ENCODE results near the gene CROCC2.

CROCC2 gene

GRCh38 chr2:241033336-241033987 lies 127.3 kb downstream of the CROCC2 start:
- no peak overlapping the region for H3K27ac ChIP-seq (ENCODE audit: extremely low read depth, low read depth, low read length)
- H3K4me3 ChIP-seq (ENCODE audit: low read depth, low read length), result no peak overlapping the region
- POLR2A ChIA-PET, result no interaction called here

GRCh38 chr2:241033994-241034393 lies 127.9 kb downstream of the CROCC2 start:
- Histone ChIP-seq H3K27ac (ENCODE audit: extremely low read depth, low read depth, low read length) (no peak overlapping the region), H3K4me1 (ENCODE audit: control insufficient read depth, insufficient read depth, low read length) (no peaks in the 10 kb centered on the region), H3K4me3 (ENCODE audit: low read depth, low read length) (no peak overlapping the region), H3K36me3 (ENCODE audit: control insufficient read depth in 2 of 2, insufficient read depth in 1 of 2, low read length in 2 of 2) (no peaks in the 10 kb centered on the region), H3K9me3 (ENCODE audit: control insufficient read depth, insufficient read depth, low read depth, low read length) (no peaks in the 10 kb centered on the region)
- ChIA-PET POLR2A (no interaction called here), CTCF (no interaction called here)
- TF ChIP-seq ZBTB44 (tag by site-specific recombination; IDR thresholded peaks at IDR 0.05), result no peak
- TF ChIP-seq ZNF768 (tag by site-specific recombination; IDR thresholded peaks at IDR 0.05), result no peak
- no peak for TF ChIP-seq ZNF280C (tag by site-specific recombination; IDR thresholded peaks at IDR 0.05)
- no peak for TF ChIP-seq ZIC2 (tag by site-specific recombination; IDR thresholded peaks at IDR 0.05)
- no peak for TF ChIP-seq ZBTB49 (tag by site-specific recombination; IDR thresholded peaks at IDR 0.05; ENCODE audit: low read depth)
- no peak for TF ChIP-seq ZXDB (tag by site-specific recombination; IDR thresholded peaks at IDR 0.05)
- no peak for TF ChIP-seq ZNF560 (tag by site-specific recombination; IDR thresholded peaks at IDR 0.05; ENCODE audit: borderline replicate concordance)
- no peak for TF ChIP-seq ZNF214 (tag by site-specific recombination; IDR thresholded peaks at IDR 0.05; ENCODE audit: borderline replicate concordance)
- TF ChIP-seq BCL6B (tag by site-specific recombination; IDR thresholded peaks at IDR 0.05), result no peak
- no peak for TF ChIP-seq ZNF426 (tag by site-specific recombination; IDR thresholded peaks at IDR 0.05)
- no peak for TF ChIP-seq ZBTB21 (tag by site-specific recombination; IDR thresholded peaks at IDR 0.05)

More at GRCh38 chr2:241033336-241033987, 127.3 kb downstream of the CROCC2 start:
- no peaks in the 10 kb centered on the region for H3K9me3 ChIP-seq (ENCODE audit: control insufficient read depth, insufficient read depth, low read depth, low read length)
- CTCF ChIA-PET, result no interaction called here
- no peak for TF ChIP-seq ZNF639 (tag by site-specific recombination; IDR thresholded peaks at IDR 0.05)
- no peak for TF ChIP-seq ZNF394 (tag by site-specific recombination; IDR thresholded peaks at IDR 0.05; ENCODE audit: borderline replicate concordance)
- no peak for TF ChIP-seq ZSCAN4 (tag by site-specific recombination; IDR thresholded peaks at IDR 0.05)
- no peaks in the 10 kb centered on the region for H3K36me3 ChIP-seq (ENCODE audit: control insufficient read depth in 2 of 2, insufficient read depth in 1 of 2, low read length in 2 of 2)
- H3K4me1 ChIP-seq (ENCODE audit: control insufficient read depth, insufficient read depth, low read length), result no peaks in the 10 kb centered on the region
